SK-N-SH treated with all-trans-retinoic acid at 6 μM for 48 hours (cell line): ENCODE measurements around the gene CLDN14.

Source experiments
- ARNTL ChIP-seq: fragments of 450-650 bp; formaldehyde crosslinking; IDR thresholded peaks from 2 replicates; pipeline ENCODE4 v1.5.0; 2020; ENCODE audit warnings: low read depth, mild to moderate bottlenecking, moderate library complexity, borderline replicate concordance
- PPARA ChIP-seq: fragments of 250-450 bp; sonication (Bioruptor Pico); IDR thresholded peaks from 2 replicates; pipeline ENCODE4 v1.5.0; 2020; ENCODE audit warnings: mild to moderate bottlenecking, borderline replicate concordance
- TOX ChIP-seq: fragments of 250-450 bp; sonication (Bioruptor Pico); IDR thresholded peaks from 2 replicates; pipeline ENCODE4 v1.8.0; 2021; ENCODE audit warnings: mild to moderate bottlenecking, moderate library complexity, borderline replicate concordance
- ZFP3 ChIP-seq: fragments of 250-450 bp; sonication (Bioruptor Pico); IDR thresholded peaks from 2 replicates; pipeline ENCODE4 v1.5.0; 2020; ENCODE audit warnings: mild to moderate bottlenecking, moderate library complexity
- ZNF565 ChIP-seq: fragments of 450-650 bp; formaldehyde crosslinking; conservative IDR thresholded peaks from 2 replicates; pipeline ENCODE4 v1.5.0; 2020; ENCODE audit warnings: low read depth, mild to moderate bottlenecking, moderate library complexity
- ZNF8 ChIP-seq: fragments of 450-650 bp; formaldehyde crosslinking; IDR thresholded peaks from 2 replicates; pipeline ENCODE4 v1.5.0; 2020; ENCODE audit warnings: mild to moderate bottlenecking, moderate library complexity
- TF ChIP-seq, protein P1 (sequence below): fragments of 250-450 bp; sonication (Bioruptor Pico); IDR thresholded peaks from 2 replicates; pipeline ENCODE4 v1.8.0; 2020; ENCODE audit warnings: mild to moderate bottlenecking, moderate library complexity, borderline replicate concordance
- TF ChIP-seq, protein P2 (sequence below): fragments of 250-450 bp; sonication (Bioruptor Pico); IDR thresholded peaks from 2 replicates; pipeline ENCODE4 v1.5.1; 2020; ENCODE audit warnings: low read depth, mild to moderate bottlenecking, moderate library complexity

GRCh38 chr21:36431252-36431651, 48.7 kb downstream of the CLDN14 start:
- TF ChIP-seq, protein P1, sequence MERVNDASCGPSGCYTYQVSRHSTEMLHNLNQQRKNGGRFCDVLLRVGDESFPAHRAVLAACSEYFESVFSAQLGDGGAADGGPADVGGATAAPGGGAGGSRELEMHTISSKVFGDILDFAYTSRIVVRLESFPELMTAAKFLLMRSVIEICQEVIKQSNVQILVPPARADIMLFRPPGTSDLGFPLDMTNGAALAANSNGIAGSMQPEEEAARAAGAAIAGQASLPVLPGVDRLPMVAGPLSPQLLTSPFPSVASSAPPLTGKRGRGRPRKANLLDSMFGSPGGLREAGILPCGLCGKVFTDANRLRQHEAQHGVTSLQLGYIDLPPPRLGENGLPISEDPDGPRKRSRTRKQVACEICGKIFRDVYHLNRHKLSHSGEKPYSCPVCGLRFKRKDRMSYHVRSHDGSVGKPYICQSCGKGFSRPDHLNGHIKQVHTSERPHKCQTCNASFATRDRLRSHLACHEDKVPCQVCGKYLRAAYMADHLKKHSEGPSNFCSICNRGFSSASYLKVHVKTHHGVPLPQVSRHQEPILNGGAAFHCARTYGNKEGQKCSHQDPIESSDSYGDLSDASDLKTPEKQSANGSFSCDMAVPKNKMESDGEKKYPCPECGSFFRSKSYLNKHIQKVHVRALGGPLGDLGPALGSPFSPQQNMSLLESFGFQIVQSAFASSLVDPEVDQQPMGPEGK, result no peak
- TF ChIP-seq, protein P2, sequence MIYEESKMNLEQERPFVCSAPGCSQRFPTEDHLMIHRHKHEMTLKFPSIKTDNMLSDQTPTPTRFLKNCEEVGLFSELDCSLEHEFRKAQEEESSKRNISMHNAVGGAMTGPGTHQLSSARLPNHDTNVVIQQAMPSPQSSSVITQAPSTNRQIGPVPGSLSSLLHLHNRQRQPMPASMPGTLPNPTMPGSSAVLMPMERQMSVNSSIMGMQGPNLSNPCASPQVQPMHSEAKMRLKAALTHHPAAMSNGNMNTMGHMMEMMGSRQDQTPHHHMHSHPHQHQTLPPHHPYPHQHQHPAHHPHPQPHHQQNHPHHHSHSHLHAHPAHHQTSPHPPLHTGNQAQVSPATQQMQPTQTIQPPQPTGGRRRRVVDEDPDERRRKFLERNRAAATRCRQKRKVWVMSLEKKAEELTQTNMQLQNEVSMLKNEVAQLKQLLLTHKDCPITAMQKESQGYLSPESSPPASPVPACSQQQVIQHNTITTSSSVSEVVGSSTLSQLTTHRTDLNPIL (CRISPR knock-in tag), result no peak
- TF ChIP-seq ARNTL (CRISPR knock-in tag) (no peak), TOX (CRISPR knock-in tag) (no peak), ZNF8 (CRISPR knock-in tag) (no peak), ZNF565 (CRISPR knock-in tag) (no peak), PPARA (CRISPR knock-in tag) (no peak), ZFP3 (no peak)
